KOPT-K1 (cell line): ENCODE results near the gene HOXC11.

Experiments used
- H3K27ac ChIP-seq: fragments of 200-600 bp; sonication (generic); 2 replicates; pipeline ENCODE4 v1.5.1; 2016; ENCODE audit warnings: antibody characterized with exemption, mild to moderate bottlenecking, low read depth, low read length; ENCODE audit not compliant: poor library complexity, severe bottlenecking
- H3K36me3 ChIP-seq: fragments of 200-600 bp; sonication (generic); 2 replicates; pipeline ENCODE4 v1.5.1; 2017; ENCODE audit warnings: antibody characterized with exemption, mild to moderate bottlenecking, low read length, moderate library complexity; ENCODE audit not compliant: insufficient read depth
- H3K9me3 ChIP-seq: fragments of 200-600 bp; sonication (generic); 2 replicates; pipeline ENCODE4 v1.5.1; 2017; ENCODE audit warnings: antibody characterized with exemption, low read length, mild to moderate bottlenecking; ENCODE audit not compliant: insufficient read depth, poor library complexity, severe bottlenecking

HOXC11 gene

DNA sequence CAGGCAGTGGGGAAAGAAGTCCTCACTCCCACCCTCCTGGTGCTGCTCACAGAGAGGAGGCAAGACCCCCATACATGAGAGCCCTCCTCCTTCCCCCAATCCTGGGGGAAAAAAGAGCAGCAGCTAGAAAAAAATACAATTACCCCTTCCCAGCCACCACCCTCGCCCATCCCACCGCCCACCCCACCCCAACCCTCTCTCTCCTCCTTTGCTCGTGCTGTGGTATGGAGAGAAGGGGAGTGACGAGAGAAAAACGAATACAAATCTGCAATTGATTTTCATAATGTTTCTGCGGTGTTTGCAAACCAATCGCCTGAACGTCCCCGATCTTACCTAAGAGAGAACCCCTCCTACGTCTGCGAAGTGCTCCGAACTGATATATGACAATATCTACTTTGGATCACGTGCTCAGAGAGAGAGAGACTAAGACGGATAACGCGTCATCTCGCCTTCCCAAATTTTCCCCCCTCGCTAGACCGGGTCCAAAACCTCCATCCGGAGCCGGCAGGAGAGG is at the start of gene HOXC11:
Gene HOXC11 (plus strand): TSS at position 405 of the 514 bp plus-strand sequence. CDS start 116 bp downstream, outside the sequence.
- Histone ChIP-seq H3K36me3 (no peaks in the 10 kb centered on the region), H3K27ac (no peak within 1 kb of the TSS), H3K9me3 (no peaks in the 10 kb centered on the region)

DNA sequence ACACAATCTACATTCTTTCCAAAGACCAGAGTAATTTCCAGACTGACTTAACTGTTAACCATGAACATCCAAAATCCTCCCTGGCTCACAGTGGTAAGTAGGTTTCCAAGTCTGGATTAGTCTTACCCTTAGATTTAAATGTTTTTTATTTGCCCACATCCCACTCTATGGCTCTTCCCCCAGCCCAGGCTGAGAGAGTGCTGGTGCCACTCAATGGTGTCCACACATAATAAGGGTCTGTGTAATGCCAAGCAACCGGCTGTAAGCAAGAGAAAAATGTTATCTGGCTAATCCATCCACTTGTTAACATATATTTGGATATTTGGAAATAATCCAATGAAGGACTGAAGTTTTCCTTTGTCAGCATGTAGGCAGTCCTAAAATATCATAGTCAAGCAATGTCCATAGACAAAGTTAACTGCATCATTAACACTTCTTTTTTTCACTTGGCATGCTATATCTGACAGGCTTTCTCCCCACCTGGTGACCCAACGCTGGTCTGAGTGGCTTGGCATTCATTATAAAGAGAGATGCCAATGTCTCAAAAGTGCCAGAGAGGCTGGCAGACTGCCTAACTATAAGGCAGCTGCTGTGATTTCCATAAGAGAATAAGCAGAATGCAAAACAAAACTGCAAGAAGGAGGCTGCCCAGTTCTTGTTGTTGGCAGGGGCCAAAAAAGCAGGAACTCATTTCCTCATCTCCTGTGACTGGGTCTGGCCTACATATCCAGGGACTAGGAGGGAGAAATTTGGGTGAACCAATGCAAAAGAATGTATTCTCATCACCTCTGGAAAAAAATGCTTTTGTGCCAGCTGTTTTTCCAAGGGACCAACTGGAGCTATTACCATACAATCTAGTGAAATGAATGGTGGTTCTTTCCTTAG is 48.2 kb upstream of the HOXC11 start:
- H3K27ac ChIP-seq: no peak overlapping the region

DNA sequence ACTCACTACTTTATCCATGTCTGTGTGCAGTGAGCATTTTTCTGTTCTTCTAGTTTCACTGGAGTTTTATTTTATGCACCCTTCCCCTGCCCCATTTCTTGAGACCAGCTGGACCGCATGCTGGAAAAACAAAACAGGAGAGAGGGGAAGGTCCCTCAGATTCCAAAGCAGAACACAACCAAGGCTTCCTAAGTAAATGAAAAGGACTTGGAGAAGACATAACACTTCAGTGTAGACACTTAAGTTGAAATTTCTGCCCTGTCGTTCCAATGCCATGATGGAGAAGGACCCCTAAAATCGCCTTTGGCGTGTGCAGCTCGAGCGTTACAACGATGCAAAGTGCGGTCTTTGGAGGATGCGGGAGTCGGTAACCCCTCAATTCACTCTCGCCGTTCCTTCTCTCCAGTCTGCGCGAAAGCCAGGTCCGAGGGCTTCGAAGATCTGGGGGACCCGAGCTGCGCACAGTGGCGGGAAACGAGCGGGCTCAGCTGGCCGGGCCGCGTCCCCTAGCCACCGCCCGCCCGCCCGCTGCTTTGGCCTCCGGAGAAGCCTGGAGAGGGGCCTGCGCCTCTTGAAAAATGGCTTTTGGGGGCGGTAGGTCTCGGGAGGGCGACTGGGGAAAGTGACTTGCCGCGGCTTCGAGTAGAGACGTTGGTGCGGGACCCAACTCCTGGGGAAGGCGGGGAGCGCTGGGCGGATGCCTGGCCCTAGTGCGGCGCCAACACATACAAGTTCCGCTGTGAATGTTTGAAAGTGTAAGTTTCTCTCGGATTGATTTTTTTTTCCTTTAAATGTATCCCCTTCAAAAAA is 45.5 kb upstream of the HOXC11 start:
- Histone ChIP-seq H3K27ac (no peak overlapping the region), H3K9me3 (no peaks in the 10 kb centered on the region), H3K36me3 (no peaks in the 10 kb centered on the region)

More for the DNA sequence above, 48.2 kb upstream of the HOXC11 start:
- Histone ChIP-seq H3K36me3 (no peaks in the 10 kb centered on the region), H3K9me3 (no peaks in the 10 kb centered on the region)

DNA sequence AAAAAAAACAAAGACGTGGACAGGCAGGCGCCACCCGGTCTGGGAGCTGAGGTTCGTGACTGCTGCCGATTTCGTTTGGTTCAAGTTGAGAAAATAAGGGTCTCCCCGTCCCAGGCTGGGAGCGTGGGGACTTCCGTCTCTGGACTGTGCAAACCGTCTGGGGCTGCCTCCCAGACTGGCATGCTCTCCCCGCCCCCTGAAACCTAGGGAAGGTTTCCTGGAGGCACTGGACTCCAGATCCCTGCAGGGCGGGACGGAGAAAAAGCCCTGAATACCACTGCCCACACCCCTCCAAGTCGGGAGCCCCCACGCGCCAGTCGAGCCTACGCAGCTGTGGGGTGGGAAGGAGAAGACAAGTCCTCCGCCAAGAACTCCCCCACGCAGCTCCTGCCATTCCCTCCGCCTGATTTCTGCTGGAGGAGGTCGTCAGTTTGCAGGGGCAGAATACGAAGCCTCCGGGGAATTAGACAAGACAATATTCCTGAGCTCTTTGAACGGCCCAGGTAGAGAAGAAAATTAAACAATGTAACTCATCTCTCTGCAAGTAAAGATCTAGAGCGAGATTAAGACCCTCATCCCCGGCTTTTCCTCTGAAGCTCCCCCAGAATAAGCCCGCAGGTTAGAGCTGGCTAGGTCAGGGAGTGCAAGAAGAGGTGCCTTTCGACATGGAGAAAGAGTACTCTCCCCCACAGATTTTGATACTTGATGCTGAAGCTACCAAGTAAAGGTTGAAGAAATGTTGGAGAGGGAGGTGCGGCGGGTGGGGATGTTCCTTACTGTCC is 44.7 kb upstream of the HOXC11 start:
- Histone ChIP-seq H3K9me3 (no peaks in the 10 kb centered on the region), H3K27ac (no peak overlapping the region), H3K36me3 (no peaks in the 10 kb centered on the region)

DNA sequence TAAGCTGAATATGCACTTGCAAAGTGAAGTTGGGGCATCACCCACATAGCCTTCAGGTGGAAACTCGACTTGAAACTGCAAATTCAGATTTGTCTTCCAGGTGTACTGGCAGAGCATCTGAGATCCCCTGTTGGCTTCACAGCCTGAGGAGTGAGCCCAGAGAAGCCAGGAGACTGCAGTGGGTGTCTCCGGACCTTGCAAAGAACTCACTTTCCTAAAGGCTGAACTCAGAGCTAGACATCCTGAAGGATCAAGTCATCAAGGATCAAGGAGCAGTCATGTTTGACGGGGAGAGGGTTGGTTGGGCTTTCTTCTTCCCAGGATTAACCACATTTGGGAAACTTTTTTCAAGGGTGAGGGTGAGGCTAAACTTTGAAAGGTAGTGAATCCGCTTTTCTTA is 43.4 kb upstream of the HOXC11 start:
- Histone ChIP-seq H3K9me3 (no peaks in the 10 kb centered on the region), H3K36me3 (no peaks in the 10 kb centered on the region), H3K27ac (no peak overlapping the region)

DNA sequence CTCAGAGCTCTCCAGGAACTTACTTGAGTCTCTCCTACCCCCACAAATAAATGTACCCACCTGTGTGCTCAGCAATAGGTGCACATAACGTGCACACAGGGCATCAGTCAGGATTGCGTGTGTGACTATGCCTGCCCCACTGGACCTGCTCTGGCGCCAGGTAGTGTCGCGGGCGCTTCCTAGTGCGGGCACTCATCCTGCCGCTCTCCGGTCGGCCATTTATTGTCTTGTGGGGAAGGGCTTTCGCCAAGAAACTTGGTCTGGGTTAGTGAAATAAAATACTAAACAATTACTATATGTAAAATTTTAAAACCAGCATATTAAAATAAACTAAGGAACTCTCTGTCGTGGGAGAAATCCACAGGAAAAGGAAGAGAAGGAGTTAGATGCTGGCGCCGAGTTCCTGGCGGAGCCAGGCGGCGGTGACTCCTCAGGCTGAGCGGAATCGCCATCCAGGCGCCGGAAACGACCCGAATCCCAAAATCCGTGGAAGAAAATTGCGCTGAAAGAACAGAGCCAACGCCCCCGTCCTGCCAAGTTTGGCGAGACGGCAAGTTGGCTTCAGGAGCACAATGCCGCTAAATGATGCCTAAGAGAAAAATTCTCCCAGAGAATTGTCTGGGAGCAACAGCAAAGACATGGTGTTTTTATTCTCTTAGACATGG is 42.2 kb upstream of the HOXC11 start:
- H3K9me3 ChIP-seq: no peaks in the 10 kb centered on the region

DNA sequence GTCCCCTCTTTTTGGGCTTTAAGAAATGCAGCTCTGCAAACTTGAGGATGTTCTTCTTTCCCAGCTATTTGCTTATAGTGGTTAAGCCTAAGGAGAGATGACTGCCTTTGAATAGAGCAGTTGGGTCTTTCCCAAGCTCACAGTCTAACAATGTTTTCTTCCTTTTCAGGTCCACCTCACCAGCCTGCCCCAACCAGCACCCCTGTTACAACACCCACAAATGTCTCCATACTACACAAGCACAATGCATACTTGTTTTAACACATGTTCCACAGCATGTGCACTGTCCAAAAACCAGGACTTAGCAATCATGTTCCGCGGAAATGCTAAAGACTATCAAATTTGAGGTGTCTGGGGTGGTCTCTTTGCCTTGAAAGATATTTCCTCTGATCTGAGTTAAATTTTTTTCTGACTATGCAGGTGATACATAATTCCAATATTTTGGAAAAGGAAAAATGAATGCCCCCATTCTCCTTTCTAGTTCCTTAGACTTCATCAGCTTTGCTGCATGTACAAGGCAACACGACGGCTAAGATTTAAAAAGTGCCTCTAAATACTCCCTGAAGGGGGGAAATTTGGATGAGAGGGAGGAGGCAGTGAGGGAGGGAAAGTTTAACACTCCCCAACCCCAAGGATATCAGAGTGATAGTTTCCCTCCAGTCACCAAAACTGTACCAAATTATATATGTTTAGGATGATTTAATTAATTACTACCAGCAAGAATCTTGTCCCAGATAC is 40.9 kb upstream of the HOXC11 start:
- H3K27ac ChIP-seq: no peak overlapping the region
- no peaks in the 10 kb centered on the region for H3K36me3 ChIP-seq
- H3K9me3 ChIP-seq: no peaks in the 10 kb centered on the region

More for the DNA sequence above, 42.2 kb upstream of the HOXC11 start:
- Histone ChIP-seq H3K36me3 (no peaks in the 10 kb centered on the region), H3K27ac (no peak overlapping the region)

DNA sequence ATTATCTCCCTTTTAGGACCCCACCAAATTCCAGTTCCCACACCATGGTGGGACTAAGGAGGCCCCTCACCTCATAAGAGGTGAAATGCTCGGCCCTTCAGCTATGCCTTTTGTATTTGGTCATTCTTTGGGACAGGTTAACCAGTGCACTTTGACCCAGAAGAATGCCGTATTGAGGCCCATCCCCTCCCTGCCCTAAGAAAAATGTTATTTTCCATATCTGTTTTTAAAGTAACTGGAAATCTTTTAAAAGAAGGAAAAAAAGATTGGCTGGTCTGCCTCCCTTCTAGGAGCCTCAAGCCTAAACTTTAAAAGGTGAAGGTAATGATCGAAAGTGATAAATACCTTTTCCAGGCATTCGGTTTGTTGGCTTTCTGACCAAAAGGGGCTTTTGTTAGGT is 40.0 kb upstream of the HOXC11 start:
- no peak overlapping the region for H3K27ac ChIP-seq

DNA sequence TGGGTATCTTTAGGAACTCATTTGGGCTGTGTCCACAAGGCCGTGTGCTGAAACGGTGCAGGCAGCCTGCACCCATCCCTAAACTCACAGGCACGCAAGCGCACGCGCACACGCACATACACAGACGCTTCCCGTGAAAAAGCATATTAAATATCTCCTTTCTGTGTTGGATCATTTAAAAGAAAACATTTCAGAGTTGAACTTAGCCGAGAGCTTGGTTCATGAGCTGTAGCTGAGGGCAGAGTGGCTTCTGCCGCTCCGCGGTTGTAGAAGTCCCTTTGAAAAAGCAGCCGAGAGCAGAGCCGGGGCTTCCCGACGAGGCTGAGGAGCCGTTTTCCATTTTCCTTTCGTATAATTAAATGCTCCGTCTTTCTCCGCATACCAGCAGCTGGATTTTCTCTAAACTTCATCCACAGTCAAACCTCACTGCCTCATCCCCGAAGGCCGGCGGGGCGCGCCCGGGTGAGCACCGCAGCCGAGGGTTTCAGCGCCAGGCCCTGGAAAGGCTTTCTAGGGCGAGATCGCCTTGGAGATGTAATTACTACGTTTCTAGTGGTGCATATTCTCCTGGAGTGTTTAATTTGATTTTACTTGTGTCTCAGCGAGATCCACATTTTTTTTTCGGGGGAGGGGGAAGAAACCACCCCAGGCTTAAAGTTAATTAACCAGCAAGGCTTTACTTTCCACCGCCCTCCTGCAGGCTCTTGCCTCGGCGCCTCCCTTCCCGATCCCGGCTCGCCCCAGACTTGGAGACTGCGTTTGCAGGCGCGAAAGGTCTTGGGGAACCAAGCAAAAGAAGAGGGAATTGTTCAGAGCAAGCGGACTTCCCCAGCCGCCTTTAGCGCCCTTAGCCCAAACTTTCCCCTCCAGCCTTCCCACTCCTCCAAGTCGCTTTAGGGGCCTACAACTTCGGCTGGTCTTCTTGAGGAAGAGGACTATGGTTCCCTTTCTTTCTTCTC is 37.3 kb upstream of the HOXC11 start:
- no peaks in the 10 kb centered on the region for H3K36me3 ChIP-seq

More for the DNA sequence above, 40.0 kb upstream of the HOXC11 start:
- Histone ChIP-seq H3K36me3 (no peaks in the 10 kb centered on the region), H3K9me3 (no peaks in the 10 kb centered on the region)

DNA sequence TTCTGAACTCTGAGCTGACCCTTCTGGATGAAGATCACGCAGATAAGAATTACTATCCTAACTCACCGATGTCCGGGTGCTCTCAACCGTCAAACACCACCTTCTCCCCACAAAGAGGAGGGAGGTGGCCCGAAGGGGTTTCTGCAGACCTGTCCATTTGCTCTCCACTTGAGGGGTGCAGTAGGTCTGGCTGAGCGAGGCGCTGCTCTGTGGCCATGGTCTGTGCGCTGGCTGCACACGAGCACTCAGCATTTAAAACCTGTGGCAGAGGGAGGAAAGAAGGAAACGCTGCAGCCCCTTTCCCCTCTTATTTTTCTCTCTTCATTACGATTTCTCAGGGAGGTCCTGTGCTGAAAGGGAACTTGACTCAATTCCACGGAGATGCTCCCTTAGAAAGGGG is 35.8 kb upstream of the HOXC11 start:
- no peaks in the 10 kb centered on the region for H3K9me3 ChIP-seq
- no peak overlapping the region for H3K27ac ChIP-seq

More for the DNA sequence above, 37.3 kb upstream of the HOXC11 start:
- Histone ChIP-seq H3K9me3 (no peaks in the 10 kb centered on the region), H3K27ac (no peak overlapping the region)

DNA sequence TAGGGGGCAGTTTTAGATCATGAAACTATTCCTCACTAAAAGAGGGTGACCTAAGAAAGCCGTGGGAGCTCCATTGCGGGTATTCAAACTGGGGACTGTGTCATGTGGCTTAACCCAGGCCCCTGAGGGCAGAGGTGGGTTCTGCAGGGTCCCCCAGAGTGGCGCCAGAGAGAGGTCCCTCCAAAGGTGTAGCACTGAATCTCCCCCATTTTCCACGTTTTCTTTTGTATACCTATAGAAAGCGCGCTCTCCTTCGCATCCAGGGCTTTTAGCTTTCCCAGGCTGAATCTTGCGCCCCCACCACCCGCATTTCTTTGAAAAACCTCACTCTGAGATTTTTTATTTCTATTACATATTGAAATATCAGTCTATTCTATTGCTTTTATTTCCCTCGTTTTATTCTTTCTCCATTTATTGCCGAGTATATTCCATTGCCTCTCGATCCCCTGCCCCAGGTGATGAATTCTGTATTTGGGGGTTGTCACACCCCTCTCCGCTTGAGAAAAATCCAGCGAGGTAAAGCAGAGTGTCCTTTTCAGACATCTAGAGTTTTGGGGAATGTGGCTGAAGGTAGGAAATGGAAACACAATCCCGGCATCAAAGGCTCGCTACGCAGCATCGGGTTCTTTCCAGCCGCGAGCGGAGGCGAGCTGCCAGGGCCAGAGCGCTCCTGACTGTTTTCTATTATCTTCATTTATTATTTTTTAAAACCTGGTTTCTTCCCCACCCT is 35.2 kb upstream of the HOXC11 start:
- Histone ChIP-seq H3K27ac (no peak overlapping the region), H3K9me3 (no peaks in the 10 kb centered on the region), H3K36me3 (no peaks in the 10 kb centered on the region)

More for the DNA sequence above, 35.8 kb upstream of the HOXC11 start:
- no peaks in the 10 kb centered on the region for H3K36me3 ChIP-seq

DNA sequence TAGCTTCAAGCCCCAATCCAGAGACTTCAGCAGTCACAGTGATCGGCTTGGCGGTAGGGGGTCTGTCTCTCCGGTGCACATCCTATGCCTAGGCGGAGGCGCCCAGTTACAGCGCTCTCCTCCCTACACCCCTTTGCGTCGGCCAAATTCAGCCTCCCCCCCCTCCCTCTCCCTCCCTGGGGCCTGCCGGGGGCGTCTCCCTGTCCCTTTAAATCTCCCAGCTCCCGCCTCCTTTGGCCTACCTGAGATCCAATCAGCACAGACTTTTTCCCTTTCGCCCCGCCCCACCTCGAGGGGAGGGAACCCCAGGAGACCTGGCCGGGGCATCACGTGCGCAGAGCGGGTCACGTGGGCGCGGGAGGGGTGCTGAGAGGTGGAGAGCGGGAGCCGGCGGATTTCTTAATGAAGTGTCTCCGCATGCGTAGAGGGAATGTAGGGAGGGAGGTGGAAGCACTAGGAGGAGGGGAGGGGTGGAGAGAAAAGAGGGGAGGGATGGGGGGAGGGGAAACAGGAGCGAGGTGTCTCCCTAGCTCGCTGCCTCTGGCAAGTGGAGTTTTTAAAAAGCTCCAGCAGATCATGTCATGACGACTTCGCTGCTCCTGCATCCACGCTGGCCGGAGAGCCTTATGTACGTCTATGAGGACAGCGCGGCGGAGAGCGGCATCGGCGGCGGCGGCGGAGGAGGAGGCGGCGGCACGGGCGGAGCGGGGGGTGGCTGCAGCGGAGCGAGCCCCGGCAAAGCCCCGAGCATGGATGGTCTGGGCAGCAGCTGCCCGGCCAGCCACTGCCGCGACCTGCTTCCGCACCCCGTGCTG is 34.4 kb upstream of the HOXC11 start, which contains the start of gene HOXC13:
Gene HOXC13 (plus strand): TSS at position 506 of the 815 bp plus-strand sequence. CDS start 76 bp downstream, at position 582.
- Histone ChIP-seq H3K27ac (no peak within 1 kb of the TSS), H3K36me3 (no peaks in the 10 kb centered on the region), H3K9me3 (no peaks in the 10 kb centered on the region)
